Left colon (tissue), 2 donors: ENCODE measurements around the gene DAGLB. TPM values are rescaled to one million over a fixed set of nuclear protein-coding genes. Genes with fewer than 3 reads are reported as not detected.
A peak's percentile ranks its signal among the peaks of the same experiment; 100 is the strongest.
"Not testable (repeated sequence)": the region's sequence is repeated elsewhere in the genome, so short reads cannot be mapped to it uniquely, and the experiment has no call there.

Experiments used
- ATAC-seq: fragments of 200-7000 bp; cut with Tn5 transposase; one replicate; pipeline ENCODE4 v1.9.1; 2020; ENCODE audit warnings: mild to moderate bottlenecking, moderate library complexity
- DNase-seq, 2 donors: peaks; one replicate each; pipeline ENCODE4 v3.0.0-alpha.2; 2020
- intact Hi-C, 2 donors: fragments of 100-400 bp; cut with DNase I in 1 of 2; cut with micrococcal nuclease in 1 of 2; formaldehyde crosslinking; loops; one replicate each; pipeline versions ENCODE4 v1.11.2 to v1.14.0; 2022; cut with DNase I, micrococcal nuclease
- total RNA-seq, 2 donors: library from RNA; stranded (reverse); fragmentation: NEBNext Ultra II Directional; extraction: Animal tissue kit (Norgen Biotek cat#: 25700); gene quantifications; one replicate each; pipeline ENCODE4 v1.2.1, GENCODE V29; 2021
- donor health status: DM: no; HTN: no; CAD: no.
- donor health status: DM: yes; HTN: yes; CAD: no.

Gene DAGLB
- total RNA-seq, 2 donors from 2014 or later = 20.1 to 26.8 TPM

DNA sequence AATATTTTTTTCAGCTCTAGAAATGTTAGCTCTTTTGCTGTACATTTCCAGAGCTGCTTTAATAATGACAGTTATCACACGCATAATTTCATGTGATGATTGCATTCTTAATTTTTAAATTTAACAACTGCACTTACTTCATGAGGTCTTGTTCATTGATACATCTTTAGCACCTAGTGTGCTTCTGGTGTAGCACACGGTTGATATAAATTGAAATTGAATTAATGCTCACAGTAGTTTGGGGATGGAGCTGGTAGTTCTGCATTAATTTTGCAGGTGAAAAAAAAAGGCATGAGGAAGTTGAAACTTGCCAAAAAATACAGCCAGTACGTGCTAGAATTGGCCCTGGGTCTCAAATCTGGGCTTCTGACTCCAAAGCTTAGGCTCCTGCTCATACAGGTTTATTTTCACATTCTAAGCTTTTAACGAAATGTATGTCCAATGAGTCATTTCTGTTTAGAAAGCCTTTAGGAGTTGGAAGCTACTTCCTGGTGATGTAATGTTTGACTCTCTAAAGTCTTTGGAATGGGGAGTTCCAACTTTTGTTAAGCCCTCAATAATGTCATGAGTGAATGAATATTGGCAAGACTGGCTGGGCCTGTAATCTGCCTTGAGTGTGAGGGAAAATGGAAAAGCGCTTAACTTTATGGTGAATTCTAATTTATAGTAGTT is 62.5 kb downstream of the DAGLB start:
- ATAC-seq (peak; percentile 79), DNase-seq (no peak)
- intact Hi-C loops = no loop called here

DNA sequence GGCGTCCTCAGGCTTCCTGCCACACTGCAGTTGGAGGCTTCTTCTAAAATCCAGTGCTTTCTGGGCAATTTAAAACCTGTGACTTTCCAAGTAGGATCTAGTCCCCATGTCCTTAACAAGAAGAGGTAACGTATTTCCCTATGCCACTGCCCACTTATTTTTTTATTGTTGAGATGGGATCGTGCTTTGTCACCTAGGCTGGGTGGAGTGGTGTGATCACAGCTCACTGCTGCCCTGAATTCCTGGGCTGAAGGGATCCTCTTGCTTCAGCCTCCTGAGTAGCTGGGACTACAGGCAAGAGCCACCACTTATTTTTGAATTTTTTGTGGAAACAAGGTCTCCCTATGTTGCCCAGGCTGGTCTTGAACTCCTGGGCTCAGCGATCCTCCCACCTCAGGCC is 63.4 kb downstream of the DAGLB start:
- intact Hi-C loops = no loop called here
- DNase-seq (no peak), ATAC-seq (peak; percentile 67)

DNA sequence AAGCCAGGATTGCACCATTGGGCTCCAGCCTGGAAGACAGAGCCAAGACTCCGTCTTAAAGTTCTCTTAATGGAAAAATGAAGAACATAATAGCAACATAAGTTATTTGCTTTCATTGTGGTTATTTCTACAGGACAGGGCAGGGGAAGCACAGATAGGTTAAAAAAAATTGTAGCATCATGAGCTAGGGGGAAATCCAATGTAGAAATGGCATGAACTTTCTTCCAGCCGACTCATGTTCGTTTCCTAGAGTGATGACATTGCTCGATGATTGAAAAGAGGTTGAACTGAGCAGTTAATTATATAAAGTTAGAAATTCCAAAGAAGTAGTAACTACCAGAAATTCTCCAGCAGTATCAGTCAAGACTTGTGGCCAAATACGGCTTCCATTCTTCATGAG is 64.9 kb downstream of the DAGLB start:
- DNase-seq (no peak), ATAC-seq (no peak)
- intact Hi-C loops = no loop called here

DNA sequence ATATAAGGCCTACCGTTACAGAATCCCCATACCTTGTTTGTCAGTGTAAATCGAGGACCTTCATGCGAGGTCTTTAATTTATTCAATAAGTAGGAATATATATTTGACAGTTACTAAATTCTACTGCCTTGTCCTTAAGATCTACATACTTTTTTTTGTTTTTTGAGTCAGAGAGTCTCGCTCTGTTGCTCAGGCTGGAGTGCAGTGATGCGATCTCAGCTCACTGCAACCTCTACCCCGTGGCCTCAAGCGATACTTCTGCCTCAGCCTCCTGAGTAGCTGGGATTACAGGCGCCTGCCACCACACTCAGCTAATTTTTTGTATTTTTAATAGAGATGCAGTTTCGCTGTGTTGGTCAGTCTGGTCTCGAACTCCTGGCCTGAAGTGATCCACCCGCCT is 65.9 kb downstream of the DAGLB start:
- DNase-seq, ATAC-seq, intact Hi-C loops: not testable (repeated sequence)

DNA sequence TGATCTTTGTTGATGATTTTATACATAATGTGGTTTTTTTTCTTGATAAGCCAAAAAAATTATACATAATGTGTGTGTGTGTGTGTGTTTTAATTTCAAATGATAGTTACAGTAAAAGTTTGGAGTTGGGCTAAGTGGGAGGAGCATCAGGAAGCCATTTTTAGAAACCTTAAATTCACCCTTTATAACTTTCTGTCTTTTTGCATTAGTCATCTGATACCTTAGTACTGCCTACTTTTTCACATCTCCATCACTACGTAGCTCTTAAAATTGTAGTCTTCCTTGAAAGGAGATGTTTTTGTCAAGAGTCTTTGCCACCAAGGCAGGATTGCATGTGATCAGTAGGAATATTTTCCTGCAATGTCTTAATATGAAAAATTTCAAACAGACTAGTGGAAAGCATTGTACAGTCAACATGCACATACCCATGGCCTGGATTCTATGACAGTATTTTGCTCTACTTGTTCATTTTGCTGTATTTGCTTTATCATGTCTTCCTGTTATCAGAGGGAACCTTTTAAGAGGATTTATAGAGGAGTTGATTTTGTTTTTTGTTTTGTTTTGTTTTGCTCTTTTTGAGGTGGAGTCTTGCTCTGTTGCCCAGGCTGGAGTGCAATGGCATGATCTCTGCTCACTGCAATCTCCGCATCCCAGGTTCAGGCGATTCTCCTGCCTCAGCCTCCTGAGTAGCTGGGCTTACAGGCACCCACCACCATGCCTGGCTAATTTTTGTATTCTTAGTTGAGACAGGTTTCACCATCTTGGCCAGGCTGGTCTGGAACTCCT is 67.3 kb downstream of the DAGLB start:
- ATAC-seq (no peak), DNase-seq (no peak)
- intact Hi-C loops = no loop called here

DNA sequence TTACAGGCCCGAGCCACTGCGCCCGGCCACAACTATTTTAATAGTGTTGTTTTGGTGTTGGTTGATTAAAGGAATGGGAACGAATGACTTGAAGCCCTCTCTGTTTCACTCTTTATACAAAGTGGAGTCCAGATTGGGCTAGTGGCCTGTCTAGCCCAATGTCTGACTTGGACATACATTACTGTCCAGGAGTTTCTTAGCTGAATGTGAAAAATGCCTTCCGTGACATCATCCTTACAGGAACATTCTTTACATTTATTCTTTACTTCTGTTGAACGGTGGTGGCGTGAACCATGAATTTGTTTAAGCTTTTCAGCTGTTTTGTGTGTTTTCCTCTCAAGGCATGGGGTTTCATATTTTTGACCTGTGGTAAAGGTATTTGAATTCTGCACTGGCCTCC is 67.9 kb downstream of the DAGLB start:
- no peak for ATAC-seq
- DNase-seq = no peak
- intact Hi-C loops = no loop called here

DNA sequence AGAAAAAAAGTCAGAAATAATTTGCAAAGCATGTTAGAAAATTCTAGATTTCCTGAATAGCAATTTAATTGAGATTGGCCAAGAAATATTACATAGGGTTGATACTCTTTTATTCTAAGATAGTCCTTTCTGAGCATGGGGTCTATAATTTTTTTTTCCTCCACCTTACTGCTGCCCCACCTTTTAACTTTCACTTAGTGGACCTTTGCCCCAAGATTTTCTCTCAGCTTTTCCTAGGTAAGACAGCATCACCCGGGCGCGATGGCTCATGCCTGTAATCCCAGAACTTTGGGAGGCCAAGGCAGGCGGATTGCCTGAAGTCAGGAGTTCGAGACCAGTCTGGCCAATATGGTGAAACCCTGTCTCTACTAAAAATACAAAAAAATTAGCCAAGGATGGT is 69.2 kb downstream of the DAGLB start:
- DNase-seq, intact Hi-C loops: not testable (repeated sequence)
- peak; percentile 25 for ATAC-seq

DNA sequence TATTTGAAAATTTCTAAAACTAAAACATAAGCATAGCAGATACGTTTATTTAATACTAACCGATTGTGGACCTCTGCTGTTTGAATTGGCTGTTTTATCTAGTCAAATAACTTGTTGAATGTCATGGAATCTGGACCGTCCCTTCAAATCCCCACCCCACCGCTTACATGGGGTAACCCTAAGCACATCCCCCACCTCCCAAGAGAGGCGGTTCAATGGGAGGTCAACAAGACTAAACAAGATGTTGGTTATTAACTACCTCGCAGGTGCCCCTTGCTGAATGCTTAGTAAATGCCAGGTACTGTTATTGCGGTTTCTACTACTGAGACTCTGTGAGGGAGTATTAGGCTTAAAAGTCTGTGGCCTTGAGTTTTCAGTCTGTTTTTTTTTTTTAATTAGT is 70.9 kb downstream of the DAGLB start:
- DNase-seq = no peak
- intact Hi-C loops = no loop called here
- ATAC-seq = no peak

DNA sequence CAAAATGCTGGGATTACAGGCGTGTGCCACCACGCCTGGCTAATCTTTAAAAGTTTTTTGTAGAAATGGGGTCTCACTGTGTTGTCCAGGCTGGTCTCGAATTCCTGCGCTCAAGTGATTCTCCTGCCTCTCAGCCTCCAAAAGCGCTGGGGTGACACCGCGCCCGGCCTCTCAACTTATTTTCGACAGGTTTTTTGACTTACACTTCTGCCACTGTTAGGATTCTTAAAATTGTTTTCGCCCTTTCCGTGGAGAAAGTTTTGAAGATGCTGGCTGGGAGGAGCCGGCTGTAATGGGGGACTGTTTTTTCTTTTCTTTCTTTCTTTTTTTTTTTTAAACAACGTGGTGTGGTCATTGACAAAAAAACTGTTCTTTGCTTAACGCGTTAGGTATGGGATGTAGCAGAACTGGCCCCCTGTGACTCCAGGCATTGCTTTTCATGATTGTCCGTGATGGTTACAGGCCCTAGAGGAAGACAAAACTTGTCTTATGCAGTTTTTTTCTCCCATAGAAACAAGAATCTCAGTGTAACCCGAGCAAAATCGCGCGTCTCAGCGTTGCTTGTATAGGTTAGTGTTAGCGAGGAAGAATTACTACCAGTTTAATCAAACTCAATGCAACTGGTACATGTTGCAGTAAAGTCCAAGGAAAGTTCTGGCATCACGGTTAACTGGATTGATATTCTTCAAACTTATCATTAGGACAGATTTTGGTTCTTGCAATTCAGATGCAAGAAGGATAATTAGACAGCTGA is 72.2 kb downstream of the DAGLB start:
- ATAC-seq = peak; percentile 1
- DNase-seq = peak in 1 of 2 donors; percentile 38
- intact Hi-C loops = no loop called here

DNA sequence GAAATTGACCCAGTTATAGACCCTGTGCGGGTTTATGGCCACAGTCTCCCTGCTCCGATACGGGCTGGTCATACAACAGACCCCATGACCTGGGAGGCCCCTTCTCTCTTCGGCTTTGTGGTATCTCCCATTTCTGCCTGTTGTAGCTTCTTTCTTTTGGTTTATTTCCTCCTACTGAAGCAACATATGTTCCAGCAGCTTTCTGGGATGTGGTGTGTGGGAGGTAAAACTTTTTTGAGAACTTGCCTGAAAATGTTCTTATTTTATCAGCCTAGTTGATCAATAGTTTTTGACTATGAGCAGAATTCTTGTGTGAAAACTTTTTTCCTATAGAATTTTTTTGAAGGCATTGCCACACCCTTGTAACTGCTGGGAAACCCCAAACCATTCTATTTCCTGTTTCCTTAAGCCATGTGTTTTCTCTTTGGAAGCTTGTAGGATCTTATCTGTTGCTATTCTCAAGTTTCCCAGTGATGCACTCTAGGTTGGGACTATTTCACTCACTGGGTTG is 80.0 kb downstream of the DAGLB start:
- DNase-seq (no peak), ATAC-seq (peak; percentile 57)

DNA sequence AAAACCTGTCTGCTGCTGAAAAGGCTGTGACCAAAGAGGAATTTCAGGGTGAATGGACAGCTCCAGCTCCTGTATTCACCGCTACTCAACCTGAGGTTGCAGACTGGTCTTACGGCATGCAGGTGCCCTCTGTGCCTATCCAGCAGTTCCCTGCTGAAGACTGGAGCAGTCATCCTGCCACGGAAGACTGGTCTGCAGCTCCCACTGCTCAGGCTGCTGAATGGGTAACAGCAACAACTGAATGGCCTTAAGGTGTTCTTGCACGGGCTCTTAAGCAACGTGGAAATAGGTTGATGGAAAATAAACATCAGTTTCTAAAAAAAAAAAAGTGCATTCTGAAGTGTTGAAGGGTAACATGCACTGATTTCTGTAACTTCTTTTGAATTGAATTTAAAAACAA is 82.3 kb downstream of the DAGLB start:
- intact Hi-C loops = no loop called here
- ATAC-seq = no peak
- DNase-seq = no peak

More for the DNA sequence above, 80.0 kb downstream of the DAGLB start:
- intact Hi-C loops = no loop called here

DNA sequence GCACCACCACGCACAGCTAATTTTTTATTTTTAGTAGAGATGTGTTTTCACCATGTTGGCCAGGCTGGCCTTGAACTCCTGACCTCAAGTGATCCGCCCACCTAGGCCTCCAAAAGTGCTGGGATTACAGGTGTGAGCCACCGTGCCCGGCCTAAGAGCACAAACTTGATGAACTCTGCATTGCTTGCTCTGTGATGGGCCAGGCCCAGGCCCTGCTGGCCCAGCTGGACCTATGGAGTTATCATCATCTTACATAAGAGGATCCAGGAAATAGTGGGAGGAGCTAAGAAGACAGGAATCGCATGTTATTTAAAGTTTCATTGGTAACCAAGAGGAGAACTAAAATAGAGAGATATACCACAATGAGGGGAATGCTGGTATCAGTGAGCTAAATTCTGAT is 86.9 kb downstream of the DAGLB start:
- intact Hi-C loops = no loop called here
- ATAC-seq = no peak
- no peak for DNase-seq

DNA sequence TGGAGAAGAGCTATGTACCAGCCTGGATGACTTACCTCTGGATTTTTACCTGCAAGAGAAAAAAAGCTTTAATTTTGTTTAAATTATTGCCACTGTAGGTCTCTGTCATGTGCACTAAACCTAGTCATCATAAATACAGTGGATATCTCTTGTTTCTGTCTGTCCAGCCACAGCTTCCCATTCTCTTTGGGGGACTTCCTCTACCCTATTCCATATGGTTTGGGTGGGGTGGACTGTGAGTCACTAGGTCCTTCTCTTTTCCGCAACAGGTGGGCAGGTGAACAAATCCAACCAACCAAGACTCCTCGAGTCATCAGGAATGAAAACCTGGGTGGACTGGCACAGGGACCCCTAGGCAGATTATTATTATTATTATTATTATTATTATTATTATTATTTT is 88.0 kb downstream of the DAGLB start:
- intact Hi-C loops = no loop called here
- no peak for ATAC-seq
- DNase-seq = no peak

Other genes with a start within 250 kb of the DAGLB start
- gene CYTH3, start 175.3 kb downstream of the DAGLB start, total RNA-seq = 10 to 100 TPM; 12.8 to 13.2 TPM
- gene FAM220A, start 99.0 kb downstream of the DAGLB start, total RNA-seq = 10 to 100 TPM in 1 of 2 donors, 1 to 10 TPM in 1; 8.2 to 10.1 TPM
- gene RAC1, start 73.4 kb downstream of the DAGLB start, total RNA-seq = 100 to 1,000 TPM; 422 to 431 TPM
- 100 to 1,000 TPM; 199 to 237 TPM for gene KDELR2, start 36.2 kb upstream of the DAGLB start, total RNA-seq
- under 1 TPM; 0.67 to 0.75 TPM for gene GRID2IP, start 103.5 kb upstream of the DAGLB start, total RNA-seq
- 10 to 100 TPM; 37.6 to 51.1 TPM for gene ZDHHC4, start 129.5 kb upstream of the DAGLB start, total RNA-seq
- gene INTS15, start 142.1 kb upstream of the DAGLB start, total RNA-seq = 10 to 100 TPM; 22.5 to 24.4 TPM
- 1 to 10 TPM in 1 of 2 donors, under 1 TPM in 1; 0.79 to 2.9 TPM for gene ZNF853, start 167.7 kb upstream of the DAGLB start, total RNA-seq
- 10 to 100 TPM; 19.0 to 21.1 TPM for gene ZNF316, start 189.4 kb upstream of the DAGLB start, total RNA-seq